HFFc6 (cell line): ENCODE data around the gene LYZL1. TPM values are rescaled to one million over a fixed set of nuclear protein-coding genes. Genes with fewer than 3 reads are reported as not detected.
"Not testable (repeated sequence)": the region's sequence is repeated elsewhere in the genome, so short reads cannot be mapped to it uniquely, and the experiment has no call there.

Source experiments
- DNase-seq: peaks from one replicate; pipeline ENCODE4 v3.0.0-alpha.2; 2018
- H3K27ac Mint-ChIP-seq: 2 replicates; pipeline ENCODE4 v1.8.0; 2020; ENCODE audit warnings: mild to moderate bottlenecking, mixed read lengths
- H3K27me3 Mint-ChIP-seq: 2 replicates; pipeline ENCODE4 v1.8.0; 2021; ENCODE audit warnings: mild to moderate bottlenecking, moderate library complexity, mixed read lengths; ENCODE audit not compliant: insufficient read depth
- H3K36me3 Mint-ChIP-seq: 2 replicates; pipeline ENCODE4 v1.8.0; 2021; ENCODE audit warnings: low read depth, mixed read lengths
- H3K4me1 Mint-ChIP-seq: 2 replicates; pipeline ENCODE4 v1.8.0; 2020; ENCODE audit warnings: low read depth, mixed read lengths
- H3K4me3 Mint-ChIP-seq: 2 replicates; pipeline ENCODE4 v1.8.0; 2020; ENCODE audit warnings: mild to moderate bottlenecking, moderate library complexity, mixed read lengths
- H3K9me3 Mint-ChIP-seq: 2 replicates; pipeline ENCODE4 v1.8.0; 2020; ENCODE audit warnings: mild to moderate bottlenecking, mixed read lengths
- CTCF ChIP-seq: fragments of 200-600 bp; sonication (generic); IDR thresholded peaks from 2 replicates; pipeline ENCODE4 v1.5.0; 2021; ENCODE audit warnings: antibody characterized with exemption, mild to moderate bottlenecking
- total RNA-seq, 6 experiments: library from RNA; stranded (reverse); fragmentation: NEBNext Ultra II Directional; extraction: Animal tissue kit (Norgen Biotek cat#: 25700); gene quantifications; 2 replicates in 1 of 6; 3 replicates in 5 of 6; pipeline ENCODE4 v1.2.3, GENCODE V29; 2021

The LYZL1 gene
- total RNA-seq, 6 experiments from 2014 or later = not detected

DNA sequence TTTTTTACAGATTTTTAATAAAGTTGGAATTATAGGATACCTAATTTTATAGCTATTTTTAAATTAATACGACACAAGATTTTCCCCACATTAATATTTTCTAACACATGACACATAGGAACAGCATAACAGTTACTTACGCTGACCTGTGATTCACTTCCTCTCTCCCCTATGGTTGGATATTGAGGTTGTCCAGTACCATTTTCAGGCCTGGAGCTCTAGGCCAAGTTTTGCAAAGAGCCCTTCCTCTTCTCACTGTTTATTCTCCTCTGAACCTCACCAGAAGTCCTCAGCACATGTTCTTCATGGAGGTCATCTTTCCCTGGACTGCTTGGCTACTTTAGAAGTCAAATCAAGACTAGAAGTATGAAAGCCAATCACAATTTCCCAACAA is 28.2 kb downstream of the LYZL1 start:
- no peak for TF ChIP-seq CTCF
- no peak overlapping the region for H3K4me3 Mint-ChIP-seq
- peaks cover 18% of the 10 kb centered on the region for H3K27me3 Mint-ChIP-seq
- DNase-seq = no peak
- no peak overlapping the region for H3K27ac Mint-ChIP-seq
- no peaks in the 10 kb centered on the region for H3K36me3 Mint-ChIP-seq
- peaks cover 38% of the 10 kb centered on the region for H3K4me1 Mint-ChIP-seq
- no peaks in the 10 kb centered on the region for H3K9me3 Mint-ChIP-seq

GRCh38 chr10:29317423-29318021 is 28.7 kb downstream of the LYZL1 start:
- DNase-seq = no peak
- no peak for TF ChIP-seq CTCF
- Mint-ChIP-seq H3K9me3 (no peaks in the 10 kb centered on the region), H3K27me3 (peaks cover 18% of the 10 kb centered on the region), H3K4me3 (no peak overlapping the region), H3K4me1 (peaks cover 38% of the 10 kb centered on the region), H3K27ac (no peak overlapping the region), H3K36me3 (no peaks in the 10 kb centered on the region)

DNA sequence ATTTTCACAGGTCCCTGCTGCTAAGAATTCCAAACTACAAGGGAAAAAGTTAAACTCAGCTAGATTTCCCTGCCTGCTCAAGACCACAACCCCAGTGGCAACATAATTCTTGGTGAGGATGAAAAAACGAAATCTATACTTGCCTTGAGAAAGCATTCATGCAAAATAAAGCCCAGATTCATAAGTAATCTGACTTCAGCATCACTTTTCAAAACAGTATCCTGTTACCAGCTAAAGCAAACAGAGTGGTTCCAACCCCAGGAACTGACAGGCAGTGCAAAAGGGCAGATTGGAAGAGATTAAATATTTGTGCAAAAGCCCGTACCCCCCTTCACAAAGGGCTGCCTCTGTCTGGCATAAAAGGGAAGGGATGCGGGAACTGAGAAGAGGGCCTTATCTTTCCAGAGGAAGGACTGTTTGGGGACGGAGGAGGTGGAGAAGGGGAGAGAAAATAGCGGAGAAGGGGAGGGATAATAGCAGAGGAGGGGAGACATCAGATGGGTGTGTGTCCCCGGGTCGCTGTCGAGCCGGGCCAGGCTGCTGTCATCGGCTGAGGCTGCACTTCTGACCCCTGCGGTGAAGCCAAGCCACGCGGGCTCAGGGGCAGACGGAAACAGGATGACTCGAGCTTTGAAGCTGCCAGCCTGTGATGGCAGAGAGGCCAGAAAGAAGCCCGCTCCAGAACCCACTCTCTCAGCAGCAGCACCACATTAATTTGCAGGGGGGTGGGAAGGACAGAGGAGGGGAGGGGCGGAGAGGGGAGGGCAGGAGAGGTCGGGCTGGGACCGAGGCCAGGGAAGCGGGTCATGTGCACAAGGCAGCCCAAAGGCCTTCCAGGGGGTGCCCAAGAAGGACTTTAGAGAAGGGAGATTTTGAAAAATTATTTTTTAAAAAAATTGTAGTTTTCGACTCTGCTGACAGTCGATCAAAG is 29.5 kb downstream of the LYZL1 start:
- peak overlapping the region; percentile 20; the same call in 1 of the 2 replicates for H3K4me3 Mint-ChIP-seq
- H3K36me3 Mint-ChIP-seq, H3K9me3 Mint-ChIP-seq, H3K27ac Mint-ChIP-seq, DNase-seq: not testable (repeated sequence)
- H3K27me3 Mint-ChIP-seq = peaks cover 24% of the 10 kb centered on the region
- peaks cover 32% of the 10 kb centered on the region for H3K4me1 Mint-ChIP-seq

DNA sequence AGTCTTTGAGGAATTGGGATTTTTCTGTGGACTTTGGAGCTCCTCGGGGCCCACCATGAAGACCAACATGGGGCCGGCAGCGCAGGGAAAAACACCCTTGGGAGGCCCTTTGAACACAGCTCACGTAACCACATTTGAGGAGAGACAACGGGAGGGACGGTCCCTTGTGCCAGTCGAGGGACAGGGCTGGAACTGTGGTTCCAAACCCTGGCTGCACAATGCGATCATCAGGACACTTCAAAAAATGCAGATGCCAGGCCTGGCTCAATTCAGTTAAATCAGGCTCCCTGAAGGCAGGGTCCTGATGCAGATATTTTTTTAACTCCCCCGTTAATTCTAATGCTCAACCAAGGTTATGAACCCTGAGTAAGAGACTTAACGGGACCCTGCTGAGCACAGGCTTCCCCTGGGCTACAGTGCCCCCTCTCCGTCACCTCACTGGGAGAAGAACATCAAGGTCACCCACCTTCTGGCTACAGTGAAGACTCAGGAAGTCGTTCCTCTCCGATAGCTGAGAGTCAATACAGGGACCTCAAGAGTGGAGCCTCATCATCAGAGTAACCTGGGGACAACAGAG is 30.4 kb downstream of the LYZL1 start:
- H3K9me3 Mint-ChIP-seq = no peaks in the 10 kb centered on the region
- DNase-seq = no peak
- H3K27ac Mint-ChIP-seq = no peak overlapping the region
- TF ChIP-seq CTCF = no peak
- H3K4me1 Mint-ChIP-seq = peaks cover 31% of the 10 kb centered on the region
- H3K4me3 Mint-ChIP-seq = no peak overlapping the region
- peaks cover 29% of the 10 kb centered on the region for H3K27me3 Mint-ChIP-seq
- H3K36me3 Mint-ChIP-seq = no peaks in the 10 kb centered on the region

GRCh38 chr10:29320680-29321121 is 31.8 kb downstream of the LYZL1 start:
- Mint-ChIP-seq H3K4me1 (peaks cover 31% of the 10 kb centered on the region), H3K27me3 (peaks cover 32% of the 10 kb centered on the region)
- H3K36me3 Mint-ChIP-seq, H3K27ac Mint-ChIP-seq, H3K4me3 Mint-ChIP-seq, DNase-seq, H3K9me3 Mint-ChIP-seq: not testable (repeated sequence)

- H3K4me1 Mint-ChIP-seq = peaks cover 27% of the 10 kb centered on the region
- no peak for TF ChIP-seq CTCF
- no peaks in the 10 kb centered on the region for H3K36me3 Mint-ChIP-seq
- H3K27ac Mint-ChIP-seq = no peak overlapping the region
- peaks cover 40% of the 10 kb centered on the region for H3K27me3 Mint-ChIP-seq
- H3K4me3 Mint-ChIP-seq = no peak overlapping the region
- DNase-seq = no peak
- H3K9me3 Mint-ChIP-seq = no peaks in the 10 kb centered on the region
These were observed 32.8 kb downstream of the LYZL1 start for GRCh38 chr10:29321656-29322055.
